Thoracic aorta (tissue), 2 donors: ENCODE results near the gene SDK1. TPM values are rescaled to one million over a fixed set of nuclear protein-coding genes. Genes with fewer than 3 reads are reported as not detected.

Experiments used
- ATAC-seq: fragments of 150-250 bp; one replicate; pipeline ENCODE4 v1.8.0; 2017; ENCODE audit warnings: low read depth; ENCODE audit not compliant: insufficient number of reproducible peaks, low FRiP score
- DNase-seq: peaks from one replicate; pipeline ENCODE4 v3.0.0-alpha.2; 2020; ENCODE audit warnings: low spot score
- H3K27ac ChIP-seq, 2 donors: fragments of 200-600 bp; sonication (generic); 1 replicate in 1 of 2; 2 replicates in 1 of 2; pipeline ENCODE4 v1.5.1; 2016; ENCODE audit warnings: mild to moderate bottlenecking in 2 of 2, moderate library complexity in 2 of 2
- H3K27me3 ChIP-seq: fragments of 200-600 bp; sonication (generic); replicated peaks from 2 replicates; pipeline ENCODE4 v1.6.0; 2016; ENCODE audit warnings: mild to moderate bottlenecking; ENCODE audit not compliant: insufficient read depth
- H3K36me3 ChIP-seq: fragments of 200-600 bp; sonication (generic); one replicate; pipeline ENCODE4 v1.5.1; 2016
- H3K4me1 ChIP-seq, 2 donors: fragments of 200-600 bp; sonication (generic); 1 replicate in 1 of 2; 2 replicates in 1 of 2; pipeline versions ENCODE4 v1.5.1 to v1.6.0; 2016; ENCODE audit warnings: low read depth in 2 of 2, mild to moderate bottlenecking in 1 of 2; ENCODE audit not compliant: control insufficient read depth in 1 of 2
- H3K4me3 ChIP-seq: fragments of 200-600 bp; sonication (generic); 2 replicates; pipeline ENCODE4 v1.5.1; 2016; ENCODE audit warnings: mild to moderate bottlenecking
- H3K9me3 ChIP-seq: fragments of 200-600 bp; sonication (generic); 2 replicates; pipeline ENCODE4 v1.5.1; 2016
- CTCF ChIP-seq: fragments of 200-600 bp; sonication (generic); IDR thresholded peaks from one replicate; pipeline ENCODE4 v1.5.1; 2019; ENCODE audit warnings: antibody characterized with exemption
- total RNA-seq, 2 donors: library from RNA; depleted of rRNA; stranded (reverse); fragments of >200 nt; gene quantifications; one replicate each; pipeline versions ENCODE4 v1.1.0 to v1.2.3, GENCODE V29; 2016

Gene SDK1
- total RNA-seq, 2 donors from 2014 or later = 27.5 to 29.2 TPM

GRCh38 chr7:3321745-3322144 is 20.7 kb downstream of the SDK1 start:
- Histone ChIP-seq H3K36me3 (no peaks in the 10 kb centered on the region), H3K9me3 (no peaks in the 10 kb centered on the region), H3K27ac (no peak overlapping the region), H3K4me1 (no peaks in the 10 kb centered on the region), H3K27me3 (no peaks in the 10 kb centered on the region), H3K4me3 (no peak overlapping the region)
- DNase-seq (no peak), ATAC-seq (no peak)
- no peak for TF ChIP-seq CTCF

- no peak overlapping the region for H3K4me3 ChIP-seq
- no peaks in the 10 kb centered on the region for H3K36me3 ChIP-seq
- TF ChIP-seq CTCF = no peak
- no peak for ATAC-seq
- H3K27ac ChIP-seq = no peak overlapping the region
- DNase-seq = no peak
- H3K4me1 ChIP-seq = peaks cover 0 to 5% of the 10 kb centered on the region in 2 donors
- no peaks in the 10 kb centered on the region for H3K9me3 ChIP-seq
- H3K27me3 ChIP-seq = no peaks in the 10 kb centered on the region
Observed at GRCh38 chr7:3326246-3326645, 25.2 kb downstream of the SDK1 start.

- Histone ChIP-seq H3K27ac (no peak overlapping the region), H3K27me3 (no peaks in the 10 kb centered on the region), H3K9me3 (no peaks in the 10 kb centered on the region), H3K4me1 (peaks cover 0 to 7% of the 10 kb centered on the region in 2 donors), H3K36me3 (no peaks in the 10 kb centered on the region), H3K4me3 (no peak overlapping the region)
- ATAC-seq = no peak
- TF ChIP-seq CTCF = no peak
- no peak for DNase-seq
Observed at GRCh38 chr7:3327099-3327498, 26.0 kb downstream of the SDK1 start.

- H3K4me1 ChIP-seq = peaks cover 0 to 12% of the 10 kb centered on the region in 2 donors
- H3K36me3 ChIP-seq = no peaks in the 10 kb centered on the region
- no peaks in the 10 kb centered on the region for H3K27me3 ChIP-seq
- TF ChIP-seq CTCF = no peak
- no peaks in the 10 kb centered on the region for H3K9me3 ChIP-seq
- no peak overlapping the region for H3K27ac ChIP-seq
- no peak for ATAC-seq
- H3K4me3 ChIP-seq = no peak overlapping the region
- no peak for DNase-seq
Observed at GRCh38 chr7:3327655-3328054, 26.6 kb downstream of the SDK1 start.

- DNase-seq (no peak), ATAC-seq (no peak)
- Histone ChIP-seq H3K9me3 (no peaks in the 10 kb centered on the region), H3K36me3 (no peaks in the 10 kb centered on the region), H3K4me1 (peaks cover 0 to 27% of the 10 kb centered on the region in 2 donors), H3K27me3 (no peaks in the 10 kb centered on the region), H3K4me3 (no peak overlapping the region), H3K27ac (no peak overlapping the region)
- TF ChIP-seq CTCF = no peak
Observed at GRCh38 chr7:3332308-3332707, 31.3 kb downstream of the SDK1 start.
